OCI-LY7 (cell line): ENCODE measurements around the gene SPATA6L. TPM values are rescaled to one million over a fixed set of nuclear protein-coding genes. Genes with fewer than 3 reads are reported as not detected.

Experiments used
- BruUV-seq: library from RNA; stranded (reverse); fragments of 400-500 nt; replicated peaks from 2 replicates; lab custom pipeline; 2021; lab: Mats Ljungman, UMichigan
- CTCF ChIA-PET: fragments of 300-600 bp; sonication (Branson Sonifier 250); formaldehyde crosslinking; loops from one replicate; lab custom pipeline; 2022; ENCODE audit warnings: antibody characterized with exemption; ENCODE audit not compliant: unreplicated experiment; lab: Charles Lee
- POLR2A ChIA-PET: fragments of 300-600 bp; sonication (Branson Sonifier 250); formaldehyde crosslinking; loops from one replicate; lab custom pipeline; 2022; ENCODE audit warnings: antibody characterized with exemption; lab: Charles Lee
- DNase-seq: peaks from one replicate; pipeline ENCODE4 v3.0.0-alpha.2; 2015; ENCODE audit warnings: low spot score
- H2AFZ ChIP-seq: fragments of 200-600 bp; sonication (generic), shearing (Covaris generic); 2 replicates; pipeline ENCODE4 v1.6.1; 2014; ENCODE audit warnings: mild to moderate bottlenecking, antibody characterized with exemption, low read length, moderate library complexity
- H3K27ac ChIP-seq: fragments of 200-600 bp; sonication (generic); 2 replicates; pipeline ENCODE4 v1.5.1; 2014; ENCODE audit warnings: mixed run types, low read depth, mild to moderate bottlenecking, moderate library complexity, low read length, inconsistent platforms; ENCODE audit not compliant: poor library complexity, severe bottlenecking
- H3K36me3 ChIP-seq: fragments of 200-600 bp; sonication (generic); 2 replicates; pipeline ENCODE4 v1.6.1; 2014; ENCODE audit warnings: mild to moderate bottlenecking, antibody characterized with exemption, low read length, moderate library complexity, mixed read lengths; ENCODE audit not compliant: insufficient read depth
- H3K4me1 ChIP-seq: fragments of 200-600 bp; sonication (generic); 2 replicates; pipeline ENCODE4 v1.5.1; 2014; ENCODE audit warnings: mild to moderate bottlenecking, low read length; ENCODE audit not compliant: insufficient read depth, poor library complexity, severe bottlenecking
- H3K4me2 ChIP-seq: fragments of 200-600 bp; sonication (generic); 2 replicates; pipeline ENCODE4 v1.6.1; 2014; ENCODE audit warnings: mild to moderate bottlenecking, low read length
- H3K4me3 ChIP-seq: fragments of 200-600 bp; sonication (generic); 2 replicates; pipeline ENCODE4 v1.5.1; 2014; ENCODE audit warnings: mild to moderate bottlenecking, low read depth, low read length; ENCODE audit not compliant: poor library complexity, severe bottlenecking
- H3K79me2 ChIP-seq: fragments of 200-600 bp; sonication (generic); 2 replicates; pipeline ENCODE4 v1.6.1; 2016; ENCODE audit warnings: low read depth, mild to moderate bottlenecking, low read length, moderate library complexity, mixed read lengths; ENCODE audit not compliant: insufficient read depth
- H3K9me2 ChIP-seq: fragments of 200-600 bp; sonication (generic); 2 replicates; pipeline ENCODE4 v1.6.1; 2016; ENCODE audit warnings: mild to moderate bottlenecking, low read length, mixed read lengths; ENCODE audit not compliant: insufficient read depth
- H3K9me3 ChIP-seq: fragments of 200-600 bp; sonication (generic); 2 replicates; pipeline ENCODE4 v1.6.1; 2014; ENCODE audit warnings: mild to moderate bottlenecking, mixed run types, low read length, mixed read lengths
- H4K20me1 ChIP-seq: fragments of 200-600 bp; sonication (generic); 2 replicates; pipeline ENCODE4 v1.6.1; 2014; ENCODE audit warnings: mild to moderate bottlenecking, antibody characterized with exemption, low read length, moderate library complexity, mixed read lengths; ENCODE audit not compliant: insufficient read depth
- CTCF ChIP-seq: fragments of 200-600 bp; sonication (generic); conservative IDR thresholded peaks from 2 replicates; pipeline ENCODE4 v1.5.1; 2014; ENCODE audit warnings: mild to moderate bottlenecking, antibody characterized with exemption, low read length, moderate library complexity, mixed read lengths
- EZH2phosphoT487 ChIP-seq: fragments of 200-600 bp; sonication (generic); IDR thresholded peaks from 2 replicates; pipeline ENCODE4 v1.6.1; 2018; ENCODE audit warnings: low read depth, borderline replicate concordance, mild to moderate bottlenecking, mixed run types, antibody characterized with exemption, low read length, moderate library complexity, mixed read lengths
- intact Hi-C: fragments of 100-400 bp; cut with micrococcal nuclease; formaldehyde crosslinking; loops from one replicate; pipeline ENCODE4 v1.10.0; 2022; ENCODE audit not compliant: unreplicated experiment
- total RNA-seq, 2 experiments: library from RNA; depleted of rRNA in 1 of 2; stranded (reverse); fragments of >200 nt in 1 of 2; shearing (Covaris generic) in 1 of 2; gene quantifications; 2 replicates each; pipeline ENCODE4 v1.2.3, GENCODE V29; 2014 to 2022

Gene SPATA6L
- total RNA-seq, 2 experiments from 2014 or later: 0.49 TPM; not detected in 1

- DNase-seq: no peak
- Histone ChIP-seq H2AFZ (no peak overlapping the region), H3K36me3 (no peaks in the 10 kb centered on the region), H3K9me3 (no peaks in the 10 kb centered on the region), H3K27ac (no peak overlapping the region), H3K79me2 (no peaks in the 10 kb centered on the region), H3K4me2 (no peak overlapping the region), H3K9me2 (no peaks in the 10 kb centered on the region), H3K4me1 (no peaks in the 10 kb centered on the region), H3K4me3 (no peak overlapping the region), H4K20me1 (no peaks in the 10 kb centered on the region)
- CTCF ChIA-PET: no interaction called here
- POLR2A ChIA-PET: interaction anchor here (0.7 kb wide), 1 partner anchor 127 kb away, joined by 3 read pairs; no protein-coding TSS in a partner anchor
- intact Hi-C loops: no loop called here
- no TSS peak for BruUV-seq
- TF ChIP-seq CTCF (no peak), EZH2phosphoT487 (no peak)
These were observed 48.5 kb downstream of the SPATA6L start for GRCh38 chr9:4617752-4618151.

GRCh38 chr9:4615778-4616177 is 50.5 kb downstream of the SPATA6L start:
- Histone ChIP-seq H3K79me2 (no peaks in the 10 kb centered on the region), H3K4me2 (no peak overlapping the region), H3K9me2 (no peaks in the 10 kb centered on the region), H3K9me3 (no peaks in the 10 kb centered on the region), H4K20me1 (no peaks in the 10 kb centered on the region), H3K36me3 (no peaks in the 10 kb centered on the region), H2AFZ (no peak overlapping the region), H3K4me3 (no peak overlapping the region), H3K27ac (no peak overlapping the region), H3K4me1 (no peaks in the 10 kb centered on the region)
- no peak for DNase-seq
- TF ChIP-seq CTCF: no peak
- no TSS peak for BruUV-seq
- POLR2A ChIA-PET: no interaction called here
- CTCF ChIA-PET: no interaction called here
- intact Hi-C loops: no loop called here

- Histone ChIP-seq H3K9me2 (no peaks in the 10 kb centered on the region), H3K36me3 (no peaks in the 10 kb centered on the region), H3K4me3 (no peak overlapping the region), H2AFZ (no peak overlapping the region), H3K79me2 (no peaks in the 10 kb centered on the region), H3K4me2 (no peak overlapping the region), H3K9me3 (no peaks in the 10 kb centered on the region), H3K27ac (no peak overlapping the region), H4K20me1 (no peaks in the 10 kb centered on the region), H3K4me1 (no peaks in the 10 kb centered on the region)
- DNase-seq: no peak
- POLR2A ChIA-PET: no interaction called here
- TF ChIP-seq EZH2phosphoT487 (no peak), CTCF (no peak)
- intact Hi-C loops: no loop called here
- CTCF ChIA-PET: no interaction called here
- no TSS peak for BruUV-seq
These were observed 51.0 kb downstream of the SPATA6L start for GRCh38 chr9:4615251-4615650.
